Muscle of leg (tissue), 11 donors: ENCODE measurements around the gene FAM9C. TPM values are rescaled to one million over a fixed set of nuclear protein-coding genes. Genes with fewer than 3 reads are reported as not detected.
"Not testable (repeated sequence)": the region's sequence is repeated elsewhere in the genome, so short reads cannot be mapped to it uniquely, and the experiment has no call there.

Experiments used
- DNase-seq: peaks from one replicate; pipeline ENCODE4 v3.0.0; 2013
- H3K27ac ChIP-seq: one replicate; pipeline ENCODE4 v1.5.1; 2013; ENCODE audit warnings: mild to moderate bottlenecking, low read length, control low read depth
- H3K27me3 ChIP-seq: one replicate; pipeline ENCODE4 v1.6.1; 2013; ENCODE audit warnings: low read length; ENCODE audit not compliant: control insufficient read depth, insufficient read depth
- H3K36me3 ChIP-seq: one replicate; pipeline ENCODE4 v1.6.1; 2013; ENCODE audit warnings: low read length; ENCODE audit not compliant: control insufficient read depth, insufficient read depth
- H3K4me1 ChIP-seq: one replicate; pipeline ENCODE4 v1.6.1; 2013; ENCODE audit warnings: low read length; ENCODE audit not compliant: control insufficient read depth, insufficient read depth
- H3K4me3 ChIP-seq: one replicate; pipeline ENCODE4 v1.5.1; 2013; ENCODE audit warnings: low read length, control low read depth
- H3K9me3 ChIP-seq: replicated peaks from 2 replicates; pipeline ENCODE4 v1.6.1; 2013; ENCODE audit warnings: low read depth, low read length; ENCODE audit not compliant: control insufficient read depth
- WGBS: methylation state at CpG from one replicate; pipeline ENCODE4 v1.1.5; 2013; ENCODE audit warnings: missing lambda C conversion rate; ENCODE audit not compliant: insufficient coverage; 5-methylcytosine and 5-hydroxymethylcytosine counted together
- polyA plus RNA-seq, 8 donors: library from polyadenylated mRNA; unstranded; fragments of 120-200 nt; gene quantifications; one replicate each; pipeline versions ENCODE4 v1.2.1 to v1.2.3, GENCODE V29; 2013; ENCODE audit warnings: inconsistent platforms in 1 of 8, low replicate concordance in 1 of 8; ENCODE audit not compliant: insufficient read length in 8 of 8, insufficient read depth in 1 of 8
- total RNA-seq: library from RNA; stranded (reverse); fragments of 120-200 nt; gene quantifications from one replicate; pipeline ENCODE4 v1.2.4, GENCODE V29; 2013

Gene FAM9C
- total and polyA plus RNA-seq, 9 donors, result 0.09 to 0.86 (median 0.32) TPM; not detected in 1

DNA sequence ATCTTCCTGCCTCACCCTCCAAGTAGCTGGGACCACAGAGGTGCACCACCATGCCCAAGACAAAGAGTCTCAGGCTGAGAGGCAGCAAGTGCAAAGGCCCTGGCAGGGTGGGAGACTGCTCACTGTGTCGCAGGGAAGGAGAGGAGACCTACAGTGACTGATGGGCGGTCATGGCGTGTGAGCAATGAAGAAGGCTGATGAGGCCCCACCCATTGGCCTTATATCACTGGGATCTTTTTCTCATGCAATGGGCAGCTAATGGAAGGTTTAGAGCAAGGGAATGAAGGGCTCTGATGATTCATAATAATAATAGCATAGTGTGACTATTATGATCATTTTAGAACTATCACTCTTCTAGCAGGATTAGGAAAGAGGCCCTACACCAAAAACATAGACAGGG lies 20.9 kb downstream of the FAM9C start:
- DNase-seq, result no peak
- peaks cover 2% of the 10 kb centered on the region for H3K4me1 ChIP-seq
- no peaks in the 10 kb centered on the region for H3K36me3 ChIP-seq
- no peak overlapping the region for H3K4me3 ChIP-seq
- no peaks in the 10 kb centered on the region for H3K9me3 ChIP-seq
- WGBS, result 80% methylated on average over 3 of the region's 3 CpGs
- peaks cover 17% of the 10 kb centered on the region for H3K27me3 ChIP-seq
- H3K27ac ChIP-seq, result no peak overlapping the region

DNA sequence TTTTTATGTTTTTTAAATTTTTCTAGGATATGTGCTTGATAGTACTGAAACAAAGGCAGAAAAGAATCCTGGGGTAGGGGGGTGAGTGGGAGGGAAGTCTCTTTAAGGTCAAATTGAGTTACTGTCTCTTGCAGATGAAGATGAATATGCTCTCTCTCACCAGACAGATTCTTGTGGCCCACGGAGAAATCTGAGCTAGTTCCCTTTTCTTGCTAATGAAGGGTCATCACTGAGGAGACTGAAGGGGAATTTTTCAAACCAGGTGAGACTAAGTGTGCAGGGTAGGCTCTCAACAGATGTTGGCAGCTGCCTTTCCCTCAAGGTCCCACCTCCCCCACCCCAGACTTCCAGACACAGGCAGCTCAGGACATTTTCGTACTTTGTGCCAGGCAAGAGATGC lies 21.5 kb downstream of the FAM9C start:
- no CpG with 5 or more reads among the region's 2 CpGs for WGBS
- Histone ChIP-seq H3K9me3 (no peaks in the 10 kb centered on the region), H3K4me3 (no peak overlapping the region), H3K27ac (no peak overlapping the region), H3K27me3 (peaks cover 19% of the 10 kb centered on the region), H3K36me3 (no peaks in the 10 kb centered on the region), H3K4me1 (peaks cover 2% of the 10 kb centered on the region)
- no peak for DNase-seq

DNA sequence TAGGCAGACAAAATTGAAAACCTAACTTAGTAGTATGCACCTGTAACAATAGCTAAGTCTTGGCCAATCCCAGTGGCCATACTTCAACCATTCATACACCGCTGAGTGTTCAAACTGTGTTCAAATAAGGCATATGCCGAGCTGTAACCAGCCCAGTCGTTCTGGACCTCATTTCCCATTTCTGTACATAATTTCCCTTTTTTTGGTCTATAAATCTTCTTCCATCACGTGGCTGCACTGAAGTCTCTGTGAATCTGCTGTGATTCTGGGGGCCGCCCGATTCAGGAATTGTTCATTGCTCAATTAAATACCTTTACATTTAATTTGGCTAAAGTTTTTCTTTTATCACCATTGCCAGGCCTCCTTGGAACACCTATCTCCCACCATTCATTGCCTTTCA lies 27.7 kb downstream of the FAM9C start:
- not testable (repeated sequence) for H3K4me3 ChIP-seq, H3K27ac ChIP-seq, DNase-seq, H3K9me3 ChIP-seq, H3K36me3 ChIP-seq, H3K4me1 ChIP-seq
- WGBS, result 73% methylated on average over 4 of the region's 6 CpGs
- H3K27me3 ChIP-seq, result peaks cover 17% of the 10 kb centered on the region

DNA sequence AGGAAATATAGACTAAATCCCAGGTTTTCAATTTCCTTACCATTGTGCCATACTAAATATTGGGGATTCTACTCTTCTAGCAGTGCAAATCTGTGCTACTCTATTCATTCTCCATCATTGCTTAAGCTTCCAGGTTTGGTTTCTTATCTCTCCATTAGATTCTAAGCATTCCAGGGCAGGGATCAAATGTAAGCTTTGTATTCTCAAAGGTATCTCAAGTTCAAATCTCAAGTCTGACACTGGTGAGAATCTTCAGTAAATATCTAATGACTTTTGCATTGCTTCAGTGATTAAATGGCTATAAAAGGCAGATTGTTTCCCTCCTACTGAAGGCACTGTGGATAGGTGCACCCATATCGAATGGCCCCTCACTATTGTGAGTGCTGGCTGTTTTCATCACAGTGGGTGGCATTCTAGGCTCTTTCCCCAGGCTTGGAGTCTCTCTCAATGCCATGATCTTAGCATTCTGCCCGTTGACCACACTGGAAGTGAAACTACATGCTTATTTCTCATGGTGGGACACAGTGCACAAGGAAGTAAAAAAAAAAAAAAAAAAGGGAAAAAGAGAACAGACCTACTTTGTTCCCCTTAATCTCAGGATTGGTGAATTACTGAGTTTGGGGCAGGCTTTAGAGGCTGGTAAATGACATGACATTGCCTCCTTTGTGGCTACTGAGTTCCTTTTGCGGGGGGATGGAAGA lies 28.7 kb downstream of the FAM9C start:
- Histone ChIP-seq H3K9me3 (no peaks in the 10 kb centered on the region), H3K36me3 (no peaks in the 10 kb centered on the region), H3K27ac (no peak overlapping the region), H3K4me1 (peaks cover 2% of the 10 kb centered on the region), H3K27me3 (peaks cover 22% of the 10 kb centered on the region), H3K4me3 (no peak overlapping the region)
- WGBS, result 89% methylated on average over 1 of the region's 3 CpGs
- peak; percentile 63 for DNase-seq

DNA sequence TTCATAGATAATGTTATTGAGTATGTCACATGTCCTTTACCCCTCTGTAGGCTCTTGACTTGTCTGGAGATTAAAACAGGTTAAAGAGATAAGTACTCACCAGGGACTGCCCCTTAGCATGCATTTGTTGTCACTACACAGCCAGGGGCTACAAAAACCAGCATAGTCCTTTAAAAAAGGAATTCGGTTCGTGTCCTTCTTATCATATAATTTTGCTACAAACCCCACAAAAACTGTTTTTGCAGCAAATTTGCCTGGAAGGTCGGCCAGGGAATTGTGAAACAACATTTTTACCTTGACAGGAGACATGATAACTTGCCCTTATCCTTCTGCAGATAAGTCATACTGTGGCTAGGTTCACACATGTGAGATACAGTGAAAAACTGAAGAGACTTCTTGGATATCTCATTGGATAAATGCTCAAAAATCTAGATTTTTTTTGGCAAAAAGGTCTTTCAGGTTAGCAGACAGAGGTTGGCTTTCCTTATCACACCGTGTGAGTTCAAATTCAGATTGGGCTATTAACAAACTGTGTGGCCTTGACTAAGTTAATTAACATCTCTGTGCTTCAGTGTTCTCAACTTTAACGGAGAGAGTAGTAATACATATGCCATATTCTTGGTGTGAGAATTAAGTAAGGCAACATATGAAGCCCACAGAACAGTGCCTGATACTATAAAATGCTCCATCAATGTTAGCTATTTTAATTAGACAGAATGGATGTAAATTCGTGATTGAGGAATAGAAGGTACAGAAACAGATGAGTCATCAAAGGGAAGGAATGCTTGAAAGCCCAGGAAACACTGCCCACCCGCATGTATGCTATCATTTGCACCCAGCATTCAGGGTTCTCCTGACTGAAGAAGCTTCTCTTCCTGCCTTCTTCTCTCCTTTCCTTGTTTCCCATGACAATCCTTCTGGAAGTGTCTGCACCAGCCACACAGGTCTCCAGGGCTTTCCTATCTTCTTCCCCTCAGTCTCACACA lies 30.0 kb downstream of the FAM9C start:
- WGBS, result no CpG with 5 or more reads among the region's 7 CpGs
- Histone ChIP-seq H3K27ac (no peak overlapping the region), H3K36me3 (no peaks in the 10 kb centered on the region)

DNA sequence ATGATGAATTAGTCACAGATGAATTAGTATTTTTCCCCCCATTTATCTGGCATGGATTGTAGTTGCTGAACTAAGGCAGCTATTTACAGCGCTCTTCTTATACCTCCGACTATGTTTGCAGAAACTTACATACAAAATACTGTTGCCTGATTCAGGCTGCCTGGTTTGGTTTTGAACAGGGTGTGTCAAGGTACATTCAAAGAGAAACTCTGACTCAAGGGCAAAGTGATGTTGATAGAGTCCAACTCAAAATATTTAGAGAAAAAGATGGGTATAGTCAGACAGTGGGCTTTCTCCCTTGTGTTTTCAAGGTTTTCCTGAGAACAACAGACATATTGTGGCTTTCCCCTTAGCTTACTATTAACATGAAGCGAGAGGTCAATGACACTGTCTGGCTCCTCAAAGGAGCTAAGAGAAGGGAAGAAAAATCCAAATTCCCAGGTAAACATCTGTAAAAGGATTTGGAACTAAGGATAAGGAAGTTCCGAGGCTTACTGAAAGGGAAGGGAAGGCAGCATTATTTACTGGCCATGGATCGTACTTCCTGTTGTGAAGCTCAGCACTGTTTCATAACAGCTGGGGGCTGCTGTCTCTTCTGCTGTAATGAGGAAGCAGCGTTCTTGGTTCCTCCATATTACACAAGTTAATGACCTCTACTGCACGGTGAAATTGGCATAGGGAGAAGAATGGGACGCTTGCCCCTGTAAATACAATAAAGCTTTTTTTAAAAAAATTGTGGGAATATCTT lies 30.9 kb downstream of the FAM9C start:
- Histone ChIP-seq H3K9me3 (no peaks in the 10 kb centered on the region), H3K27ac (peak overlapping the region; percentile 42), H3K27me3 (peaks cover 27% of the 10 kb centered on the region), H3K4me3 (no peak overlapping the region), H3K4me1 (peaks cover 4% of the 10 kb centered on the region), H3K36me3 (no peaks in the 10 kb centered on the region)
- peak; percentile 83 for DNase-seq
- WGBS, result no CpG with 5 or more reads among the region's 8 CpGs

More for the DNA sequence above, 30.0 kb downstream of the FAM9C start:
- peaks cover 24% of the 10 kb centered on the region for H3K27me3 ChIP-seq
- DNase-seq, result no peak
- peaks cover 2% of the 10 kb centered on the region for H3K4me1 ChIP-seq
- no peaks in the 10 kb centered on the region for H3K9me3 ChIP-seq
- H3K4me3 ChIP-seq, result no peak overlapping the region

DNA sequence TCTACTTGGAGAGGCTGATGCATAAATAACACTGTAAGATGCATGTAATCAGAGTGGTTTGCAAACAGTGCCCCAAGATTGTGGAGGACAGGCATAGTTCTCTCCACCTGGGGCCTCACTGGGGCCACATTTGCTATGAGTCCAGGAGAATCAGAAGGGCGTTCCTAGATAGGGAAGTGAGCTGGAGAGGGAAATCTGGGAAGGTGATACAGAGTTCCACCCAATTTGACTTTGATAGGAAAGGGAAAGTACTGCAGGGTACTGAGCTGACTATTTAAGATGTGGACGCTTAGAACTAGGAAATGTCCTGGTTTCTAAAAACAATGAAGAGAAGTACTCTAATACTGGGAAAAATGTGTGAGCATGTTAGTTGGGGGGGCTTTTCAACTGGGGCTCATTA lies 33.9 kb downstream of the FAM9C start:
- H3K4me1 ChIP-seq, result peaks cover 18% of the 10 kb centered on the region
- H3K27me3 ChIP-seq, result peaks cover 25% of the 10 kb centered on the region
- WGBS, result 79% methylated on average over 2 of the region's 2 CpGs
- no peak overlapping the region for H3K27ac ChIP-seq
- no peak overlapping the region for H3K4me3 ChIP-seq
- H3K36me3 ChIP-seq, result no peaks in the 10 kb centered on the region
- no peaks in the 10 kb centered on the region for H3K9me3 ChIP-seq
- no peak for DNase-seq

DNA sequence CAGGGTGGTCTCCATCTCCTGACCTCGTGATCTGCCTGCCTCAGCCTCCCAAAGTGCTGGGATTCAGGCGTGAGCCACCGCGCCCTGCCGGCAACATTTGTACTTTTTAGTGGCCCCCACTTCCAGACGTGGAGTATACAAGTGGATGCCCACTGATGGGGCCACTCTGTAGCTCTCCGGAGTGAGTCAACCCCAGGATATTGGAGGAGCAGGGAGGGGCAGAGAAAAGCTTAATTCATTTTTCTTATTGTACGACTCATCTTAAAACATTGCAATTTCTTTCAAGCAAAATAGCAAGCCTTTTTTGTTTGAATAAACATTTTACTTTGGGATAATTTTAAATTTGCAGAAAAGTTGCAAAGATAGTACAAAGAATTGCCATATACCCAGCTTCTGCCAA lies 34.6 kb downstream of the FAM9C start:
- Histone ChIP-seq H3K27ac (no peak overlapping the region), H3K27me3 (peaks cover 24% of the 10 kb centered on the region), H3K4me1 (peaks cover 18% of the 10 kb centered on the region), H3K4me3 (no peak overlapping the region), H3K9me3 (no peaks in the 10 kb centered on the region), H3K36me3 (no peaks in the 10 kb centered on the region)
- no peak for DNase-seq
- 90% methylated on average over 6 of the region's 8 CpGs for WGBS

DNA sequence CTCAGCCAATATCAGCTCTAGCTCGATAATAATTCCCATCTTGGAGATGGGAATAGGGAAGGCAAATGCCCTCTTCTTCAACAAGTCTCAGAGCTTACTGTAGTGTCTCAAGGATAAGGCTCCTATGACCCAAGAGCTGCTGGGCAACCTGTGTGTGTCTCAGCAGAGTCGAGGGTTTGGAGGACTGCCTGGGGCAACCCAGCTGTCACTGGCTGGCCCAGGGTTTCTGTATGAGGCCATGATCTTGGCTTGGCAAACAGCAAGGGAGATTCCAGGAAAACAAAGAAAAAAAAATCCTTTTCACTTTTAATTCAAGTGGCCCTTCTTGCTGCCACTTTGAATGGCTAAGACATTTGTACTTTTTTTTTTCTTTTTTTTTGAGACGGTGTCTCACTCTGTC lies 35.1 kb downstream of the FAM9C start:
- H3K4me1 ChIP-seq, result peaks cover 18% of the 10 kb centered on the region
- peaks cover 22% of the 10 kb centered on the region for H3K27me3 ChIP-seq
- 83% methylated on average over 2 of the region's 3 CpGs for WGBS
- H3K9me3 ChIP-seq, result no peaks in the 10 kb centered on the region
- peak; percentile 16 for DNase-seq
- H3K4me3 ChIP-seq, result no peak overlapping the region
- no peaks in the 10 kb centered on the region for H3K36me3 ChIP-seq
- no peak overlapping the region for H3K27ac ChIP-seq

DNA sequence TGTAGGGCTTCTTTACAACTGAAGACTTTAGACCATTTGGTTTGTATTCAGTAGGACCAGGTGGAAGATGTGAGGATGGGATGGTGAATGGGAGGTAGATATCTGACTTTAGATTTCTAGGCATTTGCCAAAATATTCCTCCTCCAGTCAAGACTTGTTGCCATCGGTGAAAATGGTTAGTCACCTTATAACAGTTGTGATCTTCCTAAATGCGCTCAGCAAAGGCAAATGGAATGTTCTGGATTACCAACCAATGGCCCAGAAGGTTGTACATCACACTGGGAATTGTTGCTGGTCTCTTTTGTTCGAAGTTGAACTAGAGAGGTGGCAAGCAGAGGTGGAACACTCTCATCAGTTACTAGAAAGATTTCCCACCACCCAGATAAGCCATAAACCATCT lies 35.6 kb downstream of the FAM9C start:
- Histone ChIP-seq H3K36me3 (no peaks in the 10 kb centered on the region), H3K9me3 (no peaks in the 10 kb centered on the region), H3K27me3 (peaks cover 22% of the 10 kb centered on the region), H3K27ac (no peak overlapping the region), H3K4me1 (peaks cover 16% of the 10 kb centered on the region), H3K4me3 (no peak overlapping the region)
- DNase-seq, result no peak
- WGBS, result 60% methylated on average over 1 of the region's 3 CpGs
